Measurements from ENCODE around the gene CST3.
"Not testable (repeated sequence)": the region's sequence is repeated elsewhere in the genome, so short reads cannot be mapped to it uniquely, and the experiment has no call there.

CST3 gene

GRCh38 chr20:23640671-23641667 is 3.2 kb upstream of the CST3 start:
- DNase-seq, result no peak

DNA sequence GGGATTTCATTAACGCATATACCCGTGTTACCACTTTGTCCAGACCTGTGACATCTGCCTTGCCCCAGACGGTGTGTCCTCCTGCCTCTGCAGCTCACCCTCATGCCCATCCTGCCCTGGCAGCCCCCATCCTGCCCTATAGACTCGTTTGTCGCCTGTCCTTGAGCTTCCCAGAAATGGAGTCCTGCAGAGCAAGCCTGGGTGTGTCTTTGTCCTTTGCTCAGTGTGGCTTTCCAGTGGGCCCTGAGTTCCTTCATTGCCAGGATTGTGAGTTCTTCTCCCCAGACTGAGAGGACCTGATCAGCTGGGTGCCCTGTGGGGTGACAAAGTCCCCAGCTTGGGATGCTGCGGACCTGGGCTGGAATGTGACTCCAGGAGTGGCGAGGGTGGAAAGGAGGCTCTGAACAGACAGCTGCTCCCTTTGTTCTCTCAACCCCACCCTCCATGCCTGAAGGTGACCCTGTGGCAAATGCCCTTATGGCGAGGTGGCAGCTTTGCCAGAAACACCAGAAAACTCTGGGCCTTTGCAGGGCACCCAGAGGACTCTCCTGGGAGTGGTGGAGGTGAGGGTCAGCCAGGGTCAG is 2.4 kb upstream of the CST3 start:
- no peak for DNase-seq

GRCh38 chr20:23639490-23639958 is 1.8 kb upstream of the CST3 start:
- DNase-seq, result no peak

DNA sequence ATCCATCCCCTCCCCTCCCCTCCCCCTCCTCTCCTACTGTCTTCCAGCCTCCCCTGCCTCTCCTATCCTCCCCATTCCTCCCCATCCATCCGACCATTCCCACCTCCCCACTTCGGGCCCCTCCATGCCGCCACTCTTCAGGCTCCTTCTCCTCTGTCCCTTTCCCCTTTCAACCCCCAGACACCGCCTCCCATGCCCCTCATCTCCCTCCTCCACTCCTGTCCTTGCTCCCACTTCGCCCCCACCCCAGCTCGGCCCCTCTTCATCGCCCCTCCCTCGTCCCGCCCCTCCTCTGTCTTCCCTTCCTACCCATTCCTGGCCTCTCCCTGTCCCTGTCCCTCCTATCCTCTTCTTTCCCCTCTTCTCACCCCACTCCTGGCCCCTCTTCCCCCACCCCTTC is 554 bp upstream of the CST3 start:
- no peak for DNase-seq

GRCh38 chr20:23636908-23637281 is 860 bp downstream of the CST3 start:
- no peak for DNase-seq

GRCh38 chr20:23636182-23636907 is 1.4 kb downstream of the CST3 start:
- DNase-seq, result no peak

DNA sequence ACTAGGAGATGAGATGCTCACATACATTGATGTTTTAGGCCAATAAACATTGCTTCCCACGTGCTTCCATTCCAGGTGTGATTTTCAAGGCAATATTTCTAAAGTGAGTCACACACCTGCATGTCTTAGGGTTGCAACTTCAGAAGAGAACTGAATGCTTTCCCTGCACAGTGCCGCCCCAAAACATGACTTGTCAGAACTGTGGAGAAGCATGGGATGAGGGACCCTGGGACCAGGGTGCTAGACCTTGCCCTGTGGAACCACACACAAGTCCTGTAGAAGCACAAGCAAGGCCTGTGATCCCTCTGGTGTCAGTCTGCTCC is 2.0 kb downstream of the CST3 start:
- not testable (repeated sequence) for DNase-seq

DNA sequence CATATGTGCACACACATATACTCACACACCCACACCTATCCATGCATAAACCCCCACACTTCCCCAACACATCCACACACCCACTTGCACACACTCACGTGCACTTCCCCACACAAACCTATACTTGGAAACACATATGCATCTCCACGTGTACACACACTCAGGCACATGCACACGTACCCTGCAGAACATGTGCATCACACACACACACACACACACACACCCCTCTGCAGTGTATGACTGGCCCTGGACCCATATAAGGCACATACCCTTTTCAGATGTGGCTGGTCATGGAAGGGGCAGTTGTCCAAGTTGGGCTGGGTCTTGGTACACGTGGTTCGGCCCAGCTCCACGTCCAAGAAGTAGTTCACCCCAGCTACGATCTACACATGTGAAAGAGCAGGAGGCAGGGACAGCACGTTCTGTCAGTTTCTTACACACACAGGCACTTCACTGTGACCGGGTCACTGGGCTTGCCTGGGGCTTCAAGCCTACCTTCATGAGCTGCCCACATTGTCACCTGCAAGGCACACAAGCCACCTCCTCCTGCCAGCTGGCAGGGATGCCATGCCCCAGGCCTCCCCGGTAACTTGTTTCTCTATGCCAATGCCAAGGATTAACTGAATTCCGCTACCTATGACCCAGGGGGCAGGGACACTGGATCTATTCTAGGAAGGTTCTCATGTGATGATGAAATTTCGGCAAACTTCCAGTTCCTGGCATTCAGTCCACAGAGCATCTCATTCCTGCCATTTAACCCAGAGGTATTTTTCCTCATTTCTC is 2.6 kb downstream of the CST3 start:
- DNase-seq, result no peak

GRCh38 chr20:23634044-23634801 is 3.5 kb downstream of the CST3 start:
- DNase-seq, result no peak

- DNase-seq, result no peak
These were observed 4.8 kb downstream of the CST3 start for GRCh38 chr20:23632711-23633573.

DNA sequence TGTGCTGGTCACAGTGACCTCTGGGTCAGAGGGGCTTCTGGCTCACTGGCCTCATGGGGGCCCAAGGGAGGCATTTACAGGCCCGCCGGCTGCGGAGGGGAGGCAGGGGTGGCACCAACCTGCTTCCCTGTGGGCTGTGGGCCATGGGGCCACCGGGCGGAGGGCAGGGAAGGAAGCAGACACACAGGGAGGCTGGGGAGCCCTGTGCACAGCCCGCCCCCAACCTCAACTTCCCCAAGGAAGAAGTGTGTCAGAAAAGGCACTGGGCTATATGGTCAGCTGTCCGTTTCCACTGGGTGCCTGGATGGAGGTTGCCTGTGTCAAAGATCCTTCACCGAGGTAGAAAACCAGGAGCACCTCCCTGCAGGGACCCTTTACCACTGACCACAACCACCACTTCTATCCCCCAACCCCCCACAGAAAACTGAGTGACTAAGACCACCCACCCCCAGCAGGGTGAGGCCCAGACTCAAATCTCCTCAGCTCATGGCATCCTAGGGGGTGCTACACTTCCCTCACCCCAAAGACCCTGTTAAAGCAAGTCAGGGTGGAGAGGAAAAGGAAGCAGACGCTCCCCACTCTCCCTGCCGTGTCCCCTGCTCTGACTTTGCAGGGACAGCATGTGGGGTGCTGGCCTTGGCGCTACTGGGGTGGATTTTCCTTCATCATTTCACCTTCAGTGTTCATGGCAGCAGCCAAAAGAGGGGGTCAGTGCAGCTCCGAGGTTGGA is 5.6 kb downstream of the CST3 start:
- no peak for DNase-seq

- no peak for DNase-seq
These were observed 6.4 kb downstream of the CST3 start for GRCh38 chr20:23631226-23631822.

DNA sequence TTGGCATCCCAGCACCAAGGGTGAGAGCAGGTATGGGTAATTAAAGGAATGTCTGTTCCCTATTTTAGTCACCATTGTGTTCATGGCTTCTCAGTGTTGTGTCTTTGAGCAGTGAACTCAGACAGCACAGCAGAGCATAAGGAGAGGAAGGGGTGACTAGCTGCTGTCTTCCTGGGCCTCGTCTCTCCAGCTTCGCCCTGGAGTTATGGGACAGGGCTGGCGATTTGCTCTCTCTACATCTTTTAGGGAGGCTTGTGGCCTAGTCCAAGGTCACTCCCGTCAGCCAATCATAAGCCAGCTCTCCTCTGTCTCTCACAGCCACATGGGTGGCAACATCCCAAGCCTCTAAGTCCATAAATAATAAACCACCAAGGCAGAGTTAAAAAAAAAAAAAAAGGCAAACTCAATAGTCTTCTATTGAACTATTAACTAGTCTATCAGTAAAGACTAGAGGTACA is 7.3 kb downstream of the CST3 start:
- DNase-seq, result no peak

DNA sequence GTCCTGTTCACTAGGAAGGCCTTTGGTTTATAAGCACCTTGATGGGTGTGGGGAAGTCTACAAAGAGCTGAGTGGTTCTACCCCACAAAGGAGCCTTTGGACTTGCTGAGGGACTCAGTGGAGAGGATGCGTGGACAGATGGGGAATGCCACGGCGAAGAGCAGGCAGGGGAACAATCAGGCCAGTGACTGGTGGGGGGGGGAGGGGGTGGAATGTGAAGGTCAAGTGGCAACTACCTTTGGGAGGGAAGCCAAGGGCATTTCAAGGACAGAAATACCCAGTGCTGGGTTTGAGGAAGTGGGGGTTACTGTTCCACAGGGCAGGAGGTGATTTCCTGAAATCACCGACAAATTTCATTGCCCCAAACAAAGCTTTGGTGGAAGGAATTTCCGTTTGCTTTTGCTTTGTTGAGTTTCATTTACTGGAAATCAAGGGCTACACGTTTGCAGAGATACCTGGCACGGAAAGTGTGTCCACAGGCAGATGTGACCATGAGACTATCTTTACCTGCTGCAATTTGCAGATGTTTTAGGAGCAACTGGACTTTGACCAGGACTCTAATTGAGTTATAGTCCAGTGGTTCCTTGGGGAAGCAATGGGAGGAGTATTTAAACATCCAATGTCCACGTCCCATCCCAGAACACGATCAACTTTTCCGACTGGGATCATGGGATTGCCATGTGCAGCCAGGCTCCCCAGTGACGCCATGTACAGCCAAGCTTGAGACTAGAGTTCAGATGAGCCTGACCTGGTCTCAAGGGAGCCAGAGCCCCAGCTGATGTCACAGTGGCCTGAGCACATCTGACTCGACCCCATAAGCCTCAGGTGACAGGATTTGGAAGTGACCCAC is 8.0 kb downstream of the CST3 start:
- DNase-seq, result no peak

GRCh38 chr20:23629017-23629541 is 8.7 kb downstream of the CST3 start:
- no peak for DNase-seq

GRCh38 chr20:23628402-23629016 is 9.2 kb downstream of the CST3 start:
- no peak for DNase-seq

DNA sequence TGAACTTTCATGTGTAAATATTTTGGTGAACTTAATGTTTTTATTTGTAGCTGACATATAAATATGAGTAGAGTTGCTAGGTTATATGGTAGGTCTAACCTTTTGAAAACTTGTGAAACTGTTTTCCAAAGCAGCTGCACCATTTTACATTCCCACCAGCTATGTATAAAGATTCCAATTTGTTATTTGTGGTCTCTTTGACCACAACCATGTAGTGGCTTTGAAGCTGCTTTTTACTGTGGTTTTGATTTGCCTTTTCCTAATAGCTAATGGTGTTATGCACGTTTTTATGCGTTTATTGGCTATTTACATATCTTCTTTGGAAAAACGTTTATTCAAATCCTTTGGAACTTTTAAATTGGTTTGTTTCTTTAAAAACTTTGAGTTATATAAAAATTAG is 10.3 kb downstream of the CST3 start:
- DNase-seq, result no peak

DNA sequence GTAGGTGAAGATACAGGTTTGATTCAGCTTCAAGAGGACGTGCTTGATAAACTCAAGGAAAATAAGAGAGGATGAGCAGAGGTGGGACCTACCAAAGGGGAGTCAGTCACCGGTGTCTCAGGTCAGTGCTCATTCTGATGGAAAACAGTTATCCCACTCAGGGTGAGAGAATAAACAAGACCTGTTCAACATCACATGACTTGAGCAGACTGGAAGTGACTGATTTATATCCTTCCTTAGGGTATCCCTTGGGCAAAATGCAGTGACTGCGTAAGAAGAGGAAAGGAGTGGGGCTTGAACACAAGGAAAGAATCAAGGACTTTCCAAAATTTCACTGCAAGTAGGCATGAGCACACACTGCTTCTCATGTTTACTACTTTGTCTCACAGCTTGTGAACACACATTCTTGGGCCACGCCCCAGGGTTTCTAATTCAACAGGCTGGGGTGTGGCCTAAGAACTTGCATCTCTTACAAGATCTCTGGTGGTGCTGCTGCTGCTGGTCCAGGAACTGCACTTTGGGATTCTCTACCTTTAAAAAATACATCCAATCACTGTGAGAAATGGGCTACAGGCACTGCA is 11.6 kb downstream of the CST3 start:
- no peak for DNase-seq

Measured in retina (tissue), 1 donor.